ENCODE results near the gene S100B. TPM values are rescaled to one million over a fixed set of nuclear protein-coding genes. Genes with fewer than 3 reads are reported as not detected.

Gene S100B
- total RNA-seq, 2 donors from 2014 or later = not detected

DNA sequence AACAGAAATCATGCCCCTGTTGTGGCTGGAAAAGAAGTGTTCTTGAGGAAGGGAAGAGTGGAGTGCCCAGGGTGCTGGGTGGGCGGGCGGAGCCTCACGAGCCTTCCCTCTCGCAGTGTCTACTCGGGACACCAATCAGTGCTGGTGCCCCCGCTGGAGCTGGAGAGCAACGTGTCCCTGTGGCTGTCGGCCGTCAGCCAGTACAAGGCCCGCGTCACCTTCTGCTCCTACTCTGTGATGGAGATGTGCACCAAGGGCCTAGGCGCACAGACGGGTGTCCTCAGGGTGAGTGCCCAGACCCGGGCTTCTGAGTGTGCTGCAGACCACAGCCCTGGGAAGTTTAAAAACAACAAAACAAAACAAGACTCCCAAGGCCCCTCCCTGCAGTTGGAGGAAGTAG is 47.4 kb downstream of the S100B start:
- no peaks in the 10 kb centered on the region for H3K27me3 Mint-ChIP-seq
- ATAC-seq (no peak), DNase-seq (ENCODE audit: low spot score) (no peak)
- no peak overlapping the region for H3K27ac Mint-ChIP-seq
- no peak overlapping the region for H3K4me3 Mint-ChIP-seq
- H3K36me3 Mint-ChIP-seq = no peaks in the 10 kb centered on the region
- H3K9me3 Mint-ChIP-seq = no peaks in the 10 kb centered on the region
- peaks cover 25 to 26% of the 10 kb centered on the region in 2 donors for H3K4me1 Mint-ChIP-seq (ENCODE audit: low read depth in 2 of 2)

- Mint-ChIP-seq H3K4me1 (ENCODE audit: low read depth in 2 of 2) (peaks cover 29 to 30% of the 10 kb centered on the region in 2 donors), H3K36me3 (no peaks in the 10 kb centered on the region), H3K9me3 (no peaks in the 10 kb centered on the region), H3K27me3 (no peaks in the 10 kb centered on the region), H3K27ac (no peak overlapping the region), H3K4me3 (no peak overlapping the region)
- DNase-seq (ENCODE audit: low spot score) (no peak), ATAC-seq (no peak)
These were observed 48.1 kb downstream of the S100B start for GRCh38 chr21:46556802-46557201.

DNA sequence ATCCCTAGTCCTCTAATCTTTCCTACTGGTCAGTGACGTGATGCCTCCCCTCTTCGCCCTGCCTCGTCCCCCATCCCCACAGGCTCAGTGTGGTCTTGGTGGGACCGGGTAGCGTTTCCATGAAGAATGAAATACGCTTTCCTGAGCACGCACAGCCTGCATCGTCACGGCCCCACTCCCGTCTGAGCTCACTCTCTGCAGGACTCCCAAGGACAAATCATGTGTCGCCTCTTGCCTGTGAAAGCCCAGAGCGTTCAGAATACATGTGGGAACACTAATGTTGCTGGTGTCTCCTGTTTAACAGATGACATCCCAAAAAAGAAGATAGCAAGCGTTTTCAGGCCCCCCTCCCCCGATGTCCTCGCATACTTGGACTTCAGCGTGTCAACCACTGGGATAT is 49.2 kb downstream of the S100B start:
- no peak overlapping the region for H3K4me3 Mint-ChIP-seq
- no peak overlapping the region for H3K27ac Mint-ChIP-seq
- no peaks in the 10 kb centered on the region for H3K9me3 Mint-ChIP-seq
- H3K27me3 Mint-ChIP-seq = no peaks in the 10 kb centered on the region
- no peak for DNase-seq (ENCODE audit: low spot score)
- H3K4me1 Mint-ChIP-seq (ENCODE audit: low read depth in 2 of 2) = peaks cover 27 to 33% of the 10 kb centered on the region in 2 donors
- no peak for ATAC-seq
- H3K36me3 Mint-ChIP-seq = no peaks in the 10 kb centered on the region

GRCh38 chr21:46555225-46555617 is 49.7 kb downstream of the S100B start:
- DNase-seq (ENCODE audit: low spot score) = no peak
- no peak for ATAC-seq
- H3K4me1 Mint-ChIP-seq (ENCODE audit: low read depth in 2 of 2) = peaks cover 30 to 33% of the 10 kb centered on the region in 2 donors
- no peak overlapping the region for H3K4me3 Mint-ChIP-seq
- H3K9me3 Mint-ChIP-seq = no peaks in the 10 kb centered on the region
- H3K36me3 Mint-ChIP-seq = no peaks in the 10 kb centered on the region
- H3K27ac Mint-ChIP-seq = no peak overlapping the region
- no peaks in the 10 kb centered on the region for H3K27me3 Mint-ChIP-seq

GRCh38 chr21:46554431-46555224 is 50.3 kb downstream of the S100B start:
- H3K4me1 Mint-ChIP-seq (ENCODE audit: low read depth in 2 of 2) = peaks cover 26 to 30% of the 10 kb centered on the region in 2 donors
- no peaks in the 10 kb centered on the region for H3K9me3 Mint-ChIP-seq
- ATAC-seq (no peak), DNase-seq (ENCODE audit: low spot score) (no peak)
- H3K27me3 Mint-ChIP-seq = no peaks in the 10 kb centered on the region
- no peak overlapping the region for H3K27ac Mint-ChIP-seq
- H3K36me3 Mint-ChIP-seq = no peaks in the 10 kb centered on the region
- no peak overlapping the region for H3K4me3 Mint-ChIP-seq

- Mint-ChIP-seq H3K9me3 (no peaks in the 10 kb centered on the region), H3K4me3 (no peak overlapping the region), H3K4me1 (ENCODE audit: low read depth in 2 of 2) (peaks cover 19 to 24% of the 10 kb centered on the region in 2 donors)
These were observed 50.9 kb downstream of the S100B start for GRCh38 chr21:46553993-46554392.

DNA sequence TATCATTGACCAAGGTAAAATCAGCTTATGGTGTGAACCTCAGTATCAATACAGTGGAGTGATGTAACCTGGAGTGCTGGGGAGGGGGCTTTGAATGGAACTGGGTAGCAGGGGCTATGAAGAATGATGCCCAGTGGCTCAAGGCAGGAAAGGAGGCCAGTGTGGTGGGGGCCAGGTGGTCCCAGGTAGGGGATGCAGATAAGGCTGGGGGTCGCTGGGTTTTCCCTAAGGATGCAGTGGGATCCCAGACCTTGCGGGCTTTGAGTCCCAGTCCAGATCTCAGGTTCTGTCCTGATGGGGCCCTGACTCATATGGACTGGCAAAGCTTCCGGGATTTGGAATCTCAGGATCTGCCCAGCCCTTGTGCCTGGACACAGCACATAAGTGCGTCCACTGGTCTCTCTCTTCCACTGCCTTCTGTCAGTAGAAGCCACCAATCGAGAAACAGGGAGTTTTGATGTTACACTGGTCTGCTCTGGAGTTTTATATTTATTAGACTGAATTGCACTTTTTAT is 52.0 kb downstream of the S100B start:
- no peak for ATAC-seq
- peak overlapping the region; percentile 61 to 92 for H3K27ac Mint-ChIP-seq
- no peaks in the 10 kb centered on the region for H3K27me3 Mint-ChIP-seq
- H3K36me3 Mint-ChIP-seq = peaks cover 6% of the 10 kb centered on the region
- peak overlapping the region; percentile 76 for H3K4me3 Mint-ChIP-seq
- no peaks in the 10 kb centered on the region for H3K9me3 Mint-ChIP-seq
- peaks cover 23 to 24% of the 10 kb centered on the region in 2 donors for H3K4me1 Mint-ChIP-seq (ENCODE audit: low read depth in 2 of 2)
- no peak for DNase-seq (ENCODE audit: low spot score)

More at GRCh38 chr21:46553993-46554392, 50.9 kb downstream of the S100B start:
- no peak for DNase-seq (ENCODE audit: low spot score)
- Mint-ChIP-seq H3K27ac (peak overlapping the region in 1 of 2 donors; percentile 92), H3K36me3 (no peaks in the 10 kb centered on the region), H3K27me3 (no peaks in the 10 kb centered on the region)
- ATAC-seq = no peak

DNA sequence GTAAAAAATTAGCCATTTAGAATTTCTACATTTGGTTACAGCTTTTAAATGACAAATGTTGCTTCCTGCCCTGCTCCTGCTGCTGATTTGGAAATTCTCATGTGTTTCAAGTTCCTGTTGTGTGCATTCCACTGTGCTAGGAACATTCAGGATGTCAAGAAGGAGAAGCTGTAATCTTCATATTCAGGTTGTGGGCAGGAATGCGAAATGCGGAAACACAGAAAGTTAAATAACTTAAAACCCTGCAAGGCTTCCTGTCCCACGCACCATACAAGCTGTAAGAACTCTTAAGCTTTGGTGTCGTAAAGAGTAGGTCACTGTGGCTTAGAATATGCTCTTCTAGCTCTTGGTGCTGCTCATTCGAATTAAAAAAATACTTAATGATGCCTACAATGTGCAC is 52.6 kb downstream of the S100B start:
- Mint-ChIP-seq H3K36me3 (peaks cover 6% of the 10 kb centered on the region), H3K27ac (peak overlapping the region; percentile 61 to 92), H3K4me1 (ENCODE audit: low read depth in 2 of 2) (peaks cover 23 to 24% of the 10 kb centered on the region in 2 donors), H3K4me3 (peak overlapping the region; percentile 76), H3K9me3 (no peaks in the 10 kb centered on the region), H3K27me3 (no peaks in the 10 kb centered on the region)
- DNase-seq (ENCODE audit: low spot score) = no peak
- no peak for ATAC-seq

- Mint-ChIP-seq H3K4me3 (peak overlapping the region; percentile 76), H3K4me1 (ENCODE audit: low read depth in 2 of 2) (peaks cover 23 to 24% of the 10 kb centered on the region in 2 donors), H3K27me3 (no peaks in the 10 kb centered on the region), H3K36me3 (peaks cover 6% of the 10 kb centered on the region), H3K9me3 (no peaks in the 10 kb centered on the region), H3K27ac (peak overlapping the region; percentile 61 to 92)
- ATAC-seq (peak; percentile 82 to 84), DNase-seq (ENCODE audit: low spot score) (peak; percentile 70)
These were observed 53.1 kb downstream of the S100B start for GRCh38 chr21:46551636-46552241.

DNA sequence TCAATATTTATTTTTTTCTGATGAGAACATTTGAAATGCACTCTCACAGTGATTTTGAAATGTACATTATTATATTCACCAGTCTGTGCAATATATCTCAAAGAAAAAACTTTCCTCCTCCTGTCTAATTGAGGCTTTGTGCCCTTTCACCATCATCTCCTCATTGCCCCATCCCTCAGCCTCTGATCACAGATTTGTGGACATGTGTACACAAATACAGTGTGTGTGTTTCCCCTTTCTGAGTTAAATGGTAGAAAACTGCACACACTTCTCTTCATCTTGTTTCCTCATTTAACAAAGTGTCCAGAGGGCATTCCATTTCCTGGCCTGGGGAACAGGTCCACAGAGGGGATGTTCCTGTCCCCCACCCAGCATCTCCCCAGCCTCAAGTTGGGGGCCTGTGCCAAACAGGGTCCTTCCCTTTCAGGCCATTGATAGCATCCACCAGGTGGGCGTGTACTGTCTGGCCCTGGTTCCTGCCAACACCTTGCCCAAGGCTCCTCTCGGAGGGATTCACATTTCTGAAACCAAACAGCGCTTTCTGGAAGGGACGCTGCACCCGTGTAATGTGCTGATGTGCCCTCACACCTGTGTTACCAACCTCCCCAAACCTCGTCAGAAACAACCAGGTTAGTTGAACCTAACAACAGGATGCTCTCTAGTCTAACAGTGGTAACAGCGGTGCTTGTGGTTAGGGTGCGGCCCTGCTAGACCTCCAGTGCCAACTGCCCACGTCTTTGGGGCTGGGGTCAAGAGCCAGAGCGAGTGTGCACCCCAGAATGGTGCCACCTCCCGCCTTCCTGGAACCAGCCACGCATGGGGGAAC is 54.6 kb downstream of the S100B start:
- Mint-ChIP-seq H3K27me3 (no peaks in the 10 kb centered on the region), H3K36me3 (peaks cover 6% of the 10 kb centered on the region), H3K4me3 (peak overlapping the region; percentile 76), H3K9me3 (no peaks in the 10 kb centered on the region), H3K27ac (peak overlapping the region; percentile 61 to 92), H3K4me1 (ENCODE audit: low read depth in 2 of 2) (peaks cover 23 to 24% of the 10 kb centered on the region in 2 donors)
- DNase-seq (ENCODE audit: low spot score) = no peak
- peak in 1 of 2 donors; percentile 41 for ATAC-seq

- no peak overlapping the region for H3K27ac Mint-ChIP-seq
- H3K27me3 Mint-ChIP-seq = no peaks in the 10 kb centered on the region
- H3K4me1 Mint-ChIP-seq (ENCODE audit: low read depth in 2 of 2) = peaks cover 23 to 24% of the 10 kb centered on the region in 2 donors
- ATAC-seq (no peak), DNase-seq (ENCODE audit: low spot score) (no peak)
- peaks cover 6% of the 10 kb centered on the region for H3K36me3 Mint-ChIP-seq
- H3K4me3 Mint-ChIP-seq = no peak overlapping the region
- H3K9me3 Mint-ChIP-seq = no peaks in the 10 kb centered on the region
These were observed 55.2 kb downstream of the S100B start for GRCh38 chr21:46549650-46550049.
